HFFc6 (cell line): Measurements from ENCODE around the gene SLC39A11. TPM values are rescaled to one million over a fixed set of nuclear protein-coding genes. Genes with fewer than 3 reads are reported as not detected.

Experiments
- DNase-seq: peaks from one replicate; pipeline ENCODE4 v3.0.0-alpha.2; 2018
- H3K27ac Mint-ChIP-seq: 2 replicates; pipeline ENCODE4 v1.8.0; 2020; ENCODE audit warnings: mild to moderate bottlenecking, mixed read lengths
- H3K27me3 Mint-ChIP-seq: 2 replicates; pipeline ENCODE4 v1.8.0; 2021; ENCODE audit warnings: mild to moderate bottlenecking, moderate library complexity, mixed read lengths; ENCODE audit not compliant: insufficient read depth
- H3K36me3 Mint-ChIP-seq: 2 replicates; pipeline ENCODE4 v1.8.0; 2021; ENCODE audit warnings: low read depth, mixed read lengths
- H3K4me1 Mint-ChIP-seq: 2 replicates; pipeline ENCODE4 v1.8.0; 2020; ENCODE audit warnings: low read depth, mixed read lengths
- H3K4me3 Mint-ChIP-seq: 2 replicates; pipeline ENCODE4 v1.8.0; 2020; ENCODE audit warnings: mild to moderate bottlenecking, moderate library complexity, mixed read lengths
- H3K9me3 Mint-ChIP-seq: 2 replicates; pipeline ENCODE4 v1.8.0; 2020; ENCODE audit warnings: mild to moderate bottlenecking, mixed read lengths
- total RNA-seq, 6 experiments: library from RNA; stranded (reverse); fragmentation: NEBNext Ultra II Directional; extraction: Animal tissue kit (Norgen Biotek cat#: 25700); gene quantifications; 2 replicates in 1 of 6; 3 replicates in 5 of 6; pipeline ENCODE4 v1.2.3, GENCODE V29; 2021
- TF ChIP-seq, protein P1 (sequence below): fragments of 200-600 bp; sonication (generic); IDR thresholded peaks from 2 replicates; pipeline ENCODE4 v1.5.0; 2021; ENCODE audit warnings: antibody characterized with exemption, mild to moderate bottlenecking

Gene SLC39A11
- total RNA-seq, 6 experiments from 2014 or later, result 29.7 to 40.6 (median 34.9) TPM

DNA sequence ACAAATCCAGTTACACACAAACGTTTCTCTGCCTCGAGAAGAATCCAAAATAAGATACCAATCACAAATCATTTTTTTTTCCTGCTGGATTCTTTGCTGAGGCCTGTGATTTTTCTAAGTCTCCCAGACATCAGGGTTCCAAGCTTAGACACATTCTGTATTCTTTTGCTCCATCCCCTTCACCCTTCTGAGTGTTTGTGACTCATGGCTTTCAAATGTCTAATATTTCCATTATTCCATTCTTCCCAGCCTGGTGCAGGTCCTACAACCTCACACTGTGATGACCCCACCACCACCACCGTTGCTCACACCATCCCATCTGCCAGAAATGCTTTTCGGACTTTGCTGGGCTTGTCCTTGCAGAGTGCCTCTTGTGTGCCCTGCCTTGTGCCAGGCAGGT lies 491.6 kb downstream of the SLC39A11 start:
- H3K4me1 Mint-ChIP-seq, result peaks cover 69% of the 10 kb centered on the region
- no peak overlapping the region; the same call in 1 of the 2 replicates for H3K4me3 Mint-ChIP-seq
- H3K27ac Mint-ChIP-seq, result peak overlapping the region; percentile 57; the same call in 1 of the 2 replicates
- no peaks in the 10 kb centered on the region for H3K36me3 Mint-ChIP-seq
- DNase-seq, result peak; percentile 54
- H3K27me3 Mint-ChIP-seq, result peaks cover 13% of the 10 kb centered on the region
- TF ChIP-seq, protein P1, sequence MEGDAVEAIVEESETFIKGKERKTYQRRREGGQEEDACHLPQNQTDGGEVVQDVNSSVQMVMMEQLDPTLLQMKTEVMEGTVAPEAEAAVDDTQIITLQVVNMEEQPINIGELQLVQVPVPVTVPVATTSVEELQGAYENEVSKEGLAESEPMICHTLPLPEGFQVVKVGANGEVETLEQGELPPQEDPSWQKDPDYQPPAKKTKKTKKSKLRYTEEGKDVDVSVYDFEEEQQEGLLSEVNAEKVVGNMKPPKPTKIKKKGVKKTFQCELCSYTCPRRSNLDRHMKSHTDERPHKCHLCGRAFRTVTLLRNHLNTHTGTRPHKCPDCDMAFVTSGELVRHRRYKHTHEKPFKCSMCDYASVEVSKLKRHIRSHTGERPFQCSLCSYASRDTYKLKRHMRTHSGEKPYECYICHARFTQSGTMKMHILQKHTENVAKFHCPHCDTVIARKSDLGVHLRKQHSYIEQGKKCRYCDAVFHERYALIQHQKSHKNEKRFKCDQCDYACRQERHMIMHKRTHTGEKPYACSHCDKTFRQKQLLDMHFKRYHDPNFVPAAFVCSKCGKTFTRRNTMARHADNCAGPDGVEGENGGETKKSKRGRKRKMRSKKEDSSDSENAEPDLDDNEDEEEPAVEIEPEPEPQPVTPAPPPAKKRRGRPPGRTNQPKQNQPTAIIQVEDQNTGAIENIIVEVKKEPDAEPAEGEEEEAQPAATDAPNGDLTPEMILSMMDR, result no peak
- H3K9me3 Mint-ChIP-seq, result no peaks in the 10 kb centered on the region

DNA sequence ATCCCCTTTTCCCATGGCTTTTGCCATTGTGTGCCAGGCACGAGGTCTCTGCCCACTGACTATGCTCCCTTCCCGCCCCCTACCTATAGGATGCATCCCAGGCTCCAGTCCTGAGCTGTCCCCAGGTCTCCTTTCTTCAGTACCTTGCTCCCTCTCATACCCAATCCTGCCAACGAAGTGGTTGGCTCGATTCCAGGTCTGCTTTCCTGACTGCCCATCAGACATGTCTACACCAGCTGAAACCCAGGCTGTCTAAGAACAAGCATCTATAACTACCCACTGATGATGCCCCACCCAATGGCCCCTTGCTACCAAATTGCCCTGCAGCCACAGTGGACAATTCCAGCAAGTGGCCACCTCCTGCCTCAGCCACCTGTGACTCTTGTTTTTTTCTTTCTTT lies 492.6 kb downstream of the SLC39A11 start:
- peaks cover 21% of the 10 kb centered on the region for H3K27me3 Mint-ChIP-seq
- no peak overlapping the region for H3K27ac Mint-ChIP-seq
- no peaks in the 10 kb centered on the region for H3K36me3 Mint-ChIP-seq
- no peak overlapping the region for H3K4me3 Mint-ChIP-seq
- H3K4me1 Mint-ChIP-seq, result peaks cover 69% of the 10 kb centered on the region
- no peaks in the 10 kb centered on the region for H3K9me3 Mint-ChIP-seq
- TF ChIP-seq, protein P1, result no peak
- no peak for DNase-seq

DNA sequence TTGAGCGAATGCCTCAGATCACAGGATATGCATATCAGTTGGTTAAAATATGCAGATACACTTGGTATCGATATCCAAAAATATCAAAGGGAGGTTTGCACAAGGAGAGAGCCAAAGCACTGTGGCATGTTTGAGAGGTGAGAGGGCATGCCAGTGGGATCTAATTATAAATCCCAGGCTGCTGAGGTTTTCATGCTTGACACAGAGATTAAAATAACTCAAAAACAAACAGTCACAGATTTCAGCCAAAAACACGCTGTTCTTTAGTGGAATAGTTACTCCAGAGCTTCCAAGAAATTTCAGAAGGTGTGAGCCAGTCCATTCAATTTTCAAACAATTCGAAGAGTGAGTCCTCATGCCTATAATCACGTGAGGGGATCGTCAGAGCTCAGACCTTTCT lies 493.8 kb downstream of the SLC39A11 start:
- Mint-ChIP-seq H3K36me3 (no peaks in the 10 kb centered on the region), H3K27ac (no peak overlapping the region), H3K4me1 (peaks cover 58% of the 10 kb centered on the region), H3K27me3 (peaks cover 18% of the 10 kb centered on the region), H3K4me3 (no peak overlapping the region), H3K9me3 (no peaks in the 10 kb centered on the region)
- TF ChIP-seq, protein P1, result no peak
- no peak for DNase-seq

DNA sequence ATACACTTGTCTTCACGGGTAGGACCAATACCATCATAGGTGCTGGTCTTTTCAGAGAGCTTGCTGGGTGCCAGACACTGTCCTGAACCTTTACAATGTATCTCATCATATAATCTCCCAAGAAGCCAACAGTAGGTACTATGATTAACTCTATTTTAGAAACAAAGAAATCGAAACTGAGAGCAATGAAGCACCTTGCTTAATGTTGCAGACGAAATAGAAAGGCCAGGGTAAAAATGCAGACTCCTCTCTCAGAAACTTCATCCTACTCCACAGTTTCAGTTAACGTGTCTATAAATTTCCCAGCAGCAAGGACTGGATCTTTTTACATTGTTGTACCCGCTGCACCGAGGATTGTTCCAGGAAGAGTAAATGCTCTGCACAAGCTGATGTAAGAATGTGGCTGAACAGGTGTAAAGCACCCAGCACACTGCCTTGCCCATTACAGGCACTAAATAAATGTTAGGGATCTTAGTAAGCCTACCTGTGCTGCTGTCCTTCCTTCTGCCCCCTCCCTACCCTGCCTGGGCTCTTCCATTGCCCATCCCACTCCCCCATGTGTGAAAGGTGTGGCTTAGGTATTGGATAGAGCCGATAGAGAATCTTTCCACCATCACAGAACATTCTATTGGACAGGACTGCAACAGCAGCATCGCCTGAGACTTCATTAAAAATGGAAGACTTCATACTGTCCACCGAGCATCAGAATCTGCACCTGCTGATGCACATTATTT lies 495.0 kb downstream of the SLC39A11 start:
- Mint-ChIP-seq H3K9me3 (no peaks in the 10 kb centered on the region), H3K4me1 (peaks cover 46% of the 10 kb centered on the region), H3K36me3 (no peaks in the 10 kb centered on the region), H3K4me3 (no peak overlapping the region; the same call in 1 of the 2 replicates), H3K27me3 (peaks cover 20% of the 10 kb centered on the region), H3K27ac (no peak overlapping the region)
- DNase-seq, result no peak
- TF ChIP-seq, protein P1, result no peak

Other genes with a start within 250 kb of the SLC39A11 start
- gene SSTR2, start 72.3 kb upstream of the SLC39A11 start, total RNA-seq, result under 1 TPM in 3 of 6 experiments, not detected in 3; 0.05 to 0.15 (median 0.05) TPM
- 10 to 100 TPM; 47.3 to 59.0 (median 55.8) TPM for gene COG1, start 100.4 kb upstream of the SLC39A11 start, total RNA-seq
- not detected for gene CPSF4L, start 169.2 kb upstream of the SLC39A11 start, total RNA-seq
- 10 to 100 TPM; 18.1 to 27.8 (median 25.9) TPM for gene CDC42EP4, start 219.3 kb upstream of the SLC39A11 start, total RNA-seq